GM12891 (cell line): ENCODE measurements around the gene CBFA2T3.

Experiments
- PAX5 ChIP-seq: IDR thresholded peaks from 2 replicates; pipeline ENCODE4 v1.6.1; 2011; ENCODE audit warnings: low read length, moderate library complexity, mild to moderate bottlenecking; ENCODE audit not compliant: insufficient read depth, severe bottlenecking
- POLR2A ChIP-seq: IDR thresholded peaks from 2 replicates; pipeline ENCODE4 v1.6.1; 2011; ENCODE audit warnings: low read depth, low read length, control low read depth
- POLR2AphosphoS5 ChIP-seq: IDR thresholded peaks from 2 replicates; pipeline ENCODE4 v1.6.1; 2011; ENCODE audit warnings: low read depth, low read length, control low read depth
- SPI1 ChIP-seq: IDR thresholded peaks from 2 replicates; pipeline ENCODE4 v1.6.1; 2011; ENCODE audit warnings: low read depth, low read length, control low read depth
- TAF1 ChIP-seq: IDR thresholded peaks from 2 replicates; pipeline ENCODE4 v1.6.1; 2011; ENCODE audit warnings: low read depth, low read length, control low read depth

- TF ChIP-seq POLR2AphosphoS5 (no peak), POLR2A (no peak), TAF1 (no peak), SPI1 (no peak), PAX5 (no peak)
These were observed 109.3 kb downstream of the CBFA2T3 start for GRCh38 chr16:88867581-88868246.
